CD4-positive, alpha-beta T cell treated with Interleukin-2 at 100 ng/mL for 4 hours (primary cell): ENCODE measurements around the gene TBC1D25.

Experiments
- DNase-seq: peaks from one replicate; pipeline ENCODE4 v3.0.0-alpha.2; 2020; ENCODE audit warnings: low spot score

Gene TBC1D25

GRCh38 chrX:48560681-48561080 lies 21.2 kb downstream of the TBC1D25 start:
- DNase-seq, result no peak

- no peak for DNase-seq
Measured at GRCh38 chrX:48569958-48570357, 30.4 kb downstream of the TBC1D25 start.

GRCh38 chrX:48573690-48574269 lies 34.3 kb downstream of the TBC1D25 start:
- DNase-seq, result no peak

GRCh38 chrX:48574270-48575266 lies 35.1 kb downstream of the TBC1D25 start, which contains the start of gene RBM3:
Gene RBM3 (plus strand): TSS chrX:48574484. CDS start chrX:48575181, 697 bp downstream.
- peak; percentile 95 for DNase-seq

GRCh38 chrX:48575642-48576041 lies 36.1 kb downstream of the TBC1D25 start:
- no peak for DNase-seq

GRCh38 chrX:48576108-48576507 lies 36.6 kb downstream of the TBC1D25 start:
- DNase-seq, result no peak

GRCh38 chrX:48578661-48579128 lies 39.2 kb downstream of the TBC1D25 start:
- no peak for DNase-seq

- no peak for DNase-seq
Measured at GRCh38 chrX:48579259-48579658, 39.7 kb downstream of the TBC1D25 start.

- DNase-seq, result no peak
Measured at GRCh38 chrX:48580662-48581061, 41.1 kb downstream of the TBC1D25 start.

GRCh38 chrX:48584698-48585097 lies 45.2 kb downstream of the TBC1D25 start:
- DNase-seq, result no peak

GRCh38 chrX:48589482-48590162 lies 50.1 kb downstream of the TBC1D25 start:
- DNase-seq, result no peak

- DNase-seq, result no peak
Measured at GRCh38 chrX:48590203-48591103, 50.9 kb downstream of the TBC1D25 start.

- no peak for DNase-seq
Measured at GRCh38 chrX:48591255-48591791, 51.8 kb downstream of the TBC1D25 start.

- no peak for DNase-seq
Measured at GRCh38 chrX:48592971-48593370, 53.5 kb downstream of the TBC1D25 start.

- DNase-seq, result no peak
Measured at GRCh38 chrX:48595929-48596328, 56.4 kb downstream of the TBC1D25 start.

- DNase-seq, result peak; percentile 93
Measured at GRCh38 chrX:48597353-48598264, 58.1 kb downstream of the TBC1D25 start, which contains the start of gene WDR13. Gene WDR13 (plus strand): TSS chrX:48597492. CDS start chrX:48597997, 505 bp downstream.

- DNase-seq, result no peak
Measured at GRCh38 chrX:48598614-48599013, 59.1 kb downstream of the TBC1D25 start.

- DNase-seq, result no peak
Measured at GRCh38 chrX:48599341-48599740, 59.8 kb downstream of the TBC1D25 start.

- no peak for DNase-seq
Measured at GRCh38 chrX:48600226-48600625, 60.7 kb downstream of the TBC1D25 start.
